ENCODE measurements around the gene NOVA2.

The NOVA2 gene

DNA sequence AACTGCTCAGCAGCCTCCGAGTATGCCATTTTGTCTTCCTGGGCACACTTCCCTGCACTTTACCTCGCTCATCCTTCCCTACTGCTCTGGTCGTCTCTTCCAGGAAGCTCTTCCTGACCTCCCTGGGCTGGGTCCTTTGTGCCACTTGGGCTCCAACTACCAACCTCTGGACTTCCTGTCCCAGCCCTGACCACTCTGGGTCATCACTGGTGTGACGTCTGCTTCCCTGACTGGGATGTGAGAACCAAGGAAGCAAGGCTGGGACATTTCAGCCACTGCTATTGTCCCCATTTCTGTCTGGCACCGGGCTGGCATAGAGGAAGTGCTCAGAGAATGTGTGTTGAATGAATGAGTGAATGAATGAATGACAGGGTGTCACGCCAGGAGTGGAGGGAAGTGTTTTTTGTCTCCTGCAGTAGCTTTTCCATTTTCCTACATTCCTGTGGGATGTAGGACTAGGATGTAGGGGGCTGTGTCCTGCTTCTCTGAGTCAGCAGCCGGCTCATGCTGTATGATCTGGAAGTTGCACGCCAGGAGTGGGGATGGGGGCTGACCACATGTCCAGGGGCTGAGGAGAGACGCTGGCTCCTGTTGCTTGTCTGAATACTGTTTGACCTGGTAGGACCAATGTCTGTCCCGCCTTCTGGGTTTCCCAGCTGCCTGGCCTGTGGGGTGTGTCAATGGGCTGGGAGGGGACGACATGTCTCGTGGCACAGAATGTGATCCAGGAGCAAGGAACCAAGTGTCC lies 14.7 kb downstream of the NOVA2 start:
- H3K27ac Mint-ChIP-seq = no peak overlapping the region
- H3K4me3 Mint-ChIP-seq = no peak overlapping the region
- no peaks in the 10 kb centered on the region for H3K36me3 Mint-ChIP-seq
- H3K9me3 Mint-ChIP-seq = no peaks in the 10 kb centered on the region
- peaks cover 14% of the 10 kb centered on the region for H3K4me1 Mint-ChIP-seq
- DNase-seq (ENCODE audit: low spot score in 2 of 2) (no peak), ATAC-seq (no peak)

DNA sequence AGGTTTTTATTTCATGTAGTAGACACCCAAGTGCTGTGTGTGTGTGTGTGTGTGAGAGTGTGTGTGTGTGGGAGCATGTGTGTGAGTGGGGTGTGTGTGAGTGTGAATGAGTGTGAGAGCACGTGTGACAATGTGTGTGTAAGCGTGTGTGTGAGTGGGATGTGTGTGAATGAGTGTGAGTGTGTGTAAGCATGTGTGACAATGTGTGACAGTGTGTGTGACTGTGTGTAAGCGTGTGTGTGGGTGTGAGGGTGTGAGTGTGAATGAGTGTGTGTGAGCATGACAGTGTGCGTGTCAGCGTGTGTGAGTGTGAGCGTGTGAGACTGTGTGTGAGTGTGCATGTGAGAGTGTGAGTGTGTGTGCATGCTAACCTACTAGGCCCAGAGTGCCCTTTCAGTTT lies 15.3 kb downstream of the NOVA2 start:
- Mint-ChIP-seq H3K4me3 (no peak overlapping the region), H3K9me3 (peaks cover under 1% of the 10 kb centered on the region), H3K27ac (no peak overlapping the region), H3K4me1 (peaks cover 16% of the 10 kb centered on the region), H3K36me3 (no peaks in the 10 kb centered on the region)
- ATAC-seq (no peak), DNase-seq (ENCODE audit: low spot score in 2 of 2) (no peak)

DNA sequence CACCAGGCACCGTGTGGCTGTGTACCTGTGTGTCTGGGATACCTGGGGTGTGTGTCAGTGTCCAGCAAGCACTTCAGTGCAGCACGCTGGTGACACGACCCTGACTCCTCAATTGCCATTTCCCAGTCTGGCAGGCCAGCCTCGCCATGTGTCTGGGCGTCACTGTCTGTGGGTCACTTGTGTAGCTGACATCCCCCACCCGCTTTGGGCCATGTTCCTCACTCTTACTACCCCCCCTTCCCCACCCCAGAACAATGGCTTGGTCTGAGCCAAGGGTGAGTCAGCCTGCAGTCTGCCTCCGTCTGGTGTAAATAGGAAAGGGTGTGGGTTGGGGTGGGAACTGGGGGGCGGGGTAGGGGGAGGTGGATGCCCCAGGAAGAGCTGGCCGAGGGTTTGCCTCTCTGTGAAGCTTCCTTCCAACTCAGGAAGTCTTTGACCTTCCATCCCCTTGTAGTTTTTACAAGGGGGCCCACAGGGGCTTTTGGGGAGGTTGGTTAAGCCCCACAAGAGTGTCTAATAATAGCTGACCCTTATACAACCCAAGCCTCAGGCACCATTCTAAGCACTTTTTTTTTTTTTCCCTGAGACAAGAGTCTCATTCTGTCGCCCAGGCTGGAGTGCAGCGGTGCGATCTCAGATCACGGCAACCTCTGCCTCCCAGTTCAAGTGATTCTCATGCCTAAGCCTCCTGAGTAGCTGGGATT lies 17.6 kb downstream of the NOVA2 start:
- Mint-ChIP-seq H3K9me3 (peaks cover 3% of the 10 kb centered on the region), H3K4me3 (no peak overlapping the region), H3K36me3 (no peaks in the 10 kb centered on the region), H3K4me1 (peaks cover 24% of the 10 kb centered on the region), H3K27ac (no peak overlapping the region)
- ATAC-seq (no peak), DNase-seq (ENCODE audit: low spot score in 2 of 2) (no peak)

DNA sequence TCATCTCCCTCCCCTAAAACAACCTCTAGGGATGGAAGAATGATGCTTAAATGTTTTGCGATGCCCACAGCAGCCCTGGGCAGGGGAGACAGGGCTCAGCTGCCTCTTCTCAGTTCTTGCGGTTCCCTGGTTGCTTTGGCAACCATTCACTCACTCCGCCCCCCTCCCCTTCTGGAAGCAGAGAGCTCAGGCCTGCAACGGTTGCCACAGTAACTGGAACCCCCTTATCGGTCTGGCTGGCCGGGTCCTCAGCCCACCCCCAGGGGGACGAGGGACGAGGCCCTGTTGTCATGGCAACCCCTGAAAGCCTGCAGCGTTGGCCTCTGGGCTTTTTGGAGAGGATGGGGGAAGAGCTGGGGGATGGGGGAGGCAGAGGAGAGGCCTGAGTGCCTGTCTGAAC lies 19.5 kb downstream of the NOVA2 start:
- H3K36me3 Mint-ChIP-seq = no peaks in the 10 kb centered on the region
- ATAC-seq = no peak
- peaks cover 16% of the 10 kb centered on the region for H3K4me1 Mint-ChIP-seq
- no peak for DNase-seq (ENCODE audit: low spot score in 2 of 2)
- H3K4me3 Mint-ChIP-seq = no peak overlapping the region
- H3K27ac Mint-ChIP-seq = no peak overlapping the region
- peaks cover 3% of the 10 kb centered on the region for H3K9me3 Mint-ChIP-seq

DNA sequence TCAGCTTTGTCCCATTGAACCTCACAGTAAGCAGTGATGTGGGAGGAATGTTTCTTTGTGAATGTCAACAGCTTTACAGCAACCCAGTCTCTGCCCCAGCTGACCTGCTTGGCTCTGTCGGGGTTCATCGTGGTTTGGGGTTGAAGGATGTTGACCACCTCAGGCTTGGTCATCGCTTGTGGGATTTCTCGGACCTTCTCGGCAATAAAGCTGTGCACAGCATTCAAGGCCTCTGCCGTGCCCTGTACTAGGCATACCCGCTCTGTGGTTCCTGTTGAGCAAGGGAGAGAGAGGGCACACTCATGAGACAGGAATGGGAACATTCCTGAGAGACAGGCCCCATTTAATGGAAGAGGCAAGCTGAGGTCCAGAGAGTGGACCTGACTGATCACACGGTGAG lies 20.0 kb downstream of the NOVA2 start:
- no peaks in the 10 kb centered on the region for H3K36me3 Mint-ChIP-seq
- peaks cover 3% of the 10 kb centered on the region for H3K9me3 Mint-ChIP-seq
- H3K4me3 Mint-ChIP-seq = peak overlapping the region; percentile 60
- peaks cover 16% of the 10 kb centered on the region for H3K4me1 Mint-ChIP-seq
- ATAC-seq = no peak
- DNase-seq (ENCODE audit: low spot score in 2 of 2) = no peak
- H3K27ac Mint-ChIP-seq = no peak overlapping the region

DNA sequence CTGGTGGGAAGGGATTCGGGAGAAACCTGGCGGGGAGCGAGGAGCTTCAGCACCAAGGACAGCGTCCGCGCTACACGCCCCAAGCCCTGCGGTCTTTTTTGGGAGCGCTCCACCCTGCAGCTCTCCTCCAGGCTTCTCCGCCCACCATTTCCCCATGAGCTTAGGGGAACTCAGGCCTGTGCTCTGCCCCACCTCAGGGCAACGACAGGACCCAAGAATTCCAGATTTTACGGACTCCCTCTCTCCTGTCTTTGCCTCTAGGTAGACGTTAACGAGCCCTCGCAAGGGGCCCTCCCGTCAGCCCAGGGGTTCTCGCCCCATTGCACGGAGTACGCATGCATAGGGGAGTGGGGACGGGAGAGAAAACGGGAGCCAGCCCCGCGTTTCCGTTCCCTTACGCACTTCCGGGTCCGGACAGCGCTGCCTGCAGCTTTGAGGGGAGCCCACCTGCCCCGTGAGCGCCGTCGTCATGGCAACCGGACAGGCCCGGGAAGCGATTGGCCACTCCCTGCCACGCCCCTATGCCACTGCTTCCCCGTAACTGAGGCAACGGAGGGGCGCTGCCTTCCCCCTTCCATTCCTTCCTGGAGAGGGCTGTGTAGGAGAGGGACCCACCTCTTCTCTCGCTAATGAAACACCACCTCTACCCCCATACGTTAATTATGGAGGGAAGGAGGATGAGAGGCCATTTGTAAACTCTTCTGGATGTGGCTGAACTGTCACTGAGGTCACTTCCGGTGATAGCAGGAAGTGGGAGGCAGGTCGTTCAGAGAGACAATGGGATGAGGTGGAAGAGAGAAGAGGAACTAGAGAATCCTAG lies 20.8 kb downstream of the NOVA2 start:
- peaks cover 3% of the 10 kb centered on the region for H3K9me3 Mint-ChIP-seq
- H3K36me3 Mint-ChIP-seq = no peaks in the 10 kb centered on the region
- peak; percentile 48 for ATAC-seq
- peaks cover 16% of the 10 kb centered on the region for H3K4me1 Mint-ChIP-seq
- H3K4me3 Mint-ChIP-seq = peak overlapping the region; percentile 60
- DNase-seq (ENCODE audit: low spot score in 2 of 2) = peak; percentile 26 to 56
- no peak overlapping the region for H3K27ac Mint-ChIP-seq

DNA sequence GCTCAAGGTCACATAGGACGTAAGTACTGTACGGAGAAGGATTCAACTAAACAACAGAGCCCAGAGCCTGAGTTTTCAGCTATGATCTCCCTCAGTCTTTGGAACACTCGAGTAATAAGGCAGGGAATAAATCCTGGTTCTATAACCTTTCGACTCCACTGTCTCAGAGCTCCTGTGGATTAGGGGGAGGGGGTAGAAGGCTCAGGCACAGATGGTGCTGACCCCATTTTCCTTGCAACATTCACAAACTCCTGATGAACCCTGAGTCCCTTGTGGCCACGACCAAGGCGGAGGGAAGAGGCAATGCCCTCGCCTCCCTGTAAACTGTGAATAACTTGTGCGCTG lies 21.4 kb downstream of the NOVA2 start:
- peak overlapping the region; percentile 60 for H3K4me3 Mint-ChIP-seq
- H3K36me3 Mint-ChIP-seq = no peaks in the 10 kb centered on the region
- no peak for DNase-seq (ENCODE audit: low spot score in 2 of 2)
- H3K4me1 Mint-ChIP-seq = peaks cover 16% of the 10 kb centered on the region
- no peak for ATAC-seq
- no peak overlapping the region for H3K27ac Mint-ChIP-seq
- H3K9me3 Mint-ChIP-seq = peaks cover 3% of the 10 kb centered on the region

DNA sequence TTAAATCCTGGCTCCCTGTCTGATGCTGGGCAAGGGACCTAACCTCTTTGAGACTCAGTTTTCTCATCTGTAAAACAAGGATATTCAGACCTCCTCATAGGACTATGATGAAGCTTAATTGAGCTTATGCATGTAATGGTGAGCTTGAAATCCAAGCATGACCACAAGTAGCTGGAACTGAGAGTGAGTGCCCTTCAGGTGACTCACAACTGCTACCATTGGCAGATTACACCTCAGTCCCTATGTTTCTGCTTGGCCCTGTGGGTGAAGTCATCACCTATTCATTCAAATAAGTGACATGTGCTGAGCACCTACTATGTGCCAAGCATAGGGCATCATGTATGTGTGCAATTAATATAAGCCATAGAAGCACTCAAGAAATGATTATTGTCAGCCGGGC lies 25.7 kb downstream of the NOVA2 start:
- no peak overlapping the region for H3K27ac Mint-ChIP-seq
- ATAC-seq (no peak), DNase-seq (ENCODE audit: low spot score in 2 of 2) (no peak)
- H3K9me3 Mint-ChIP-seq = no peaks in the 10 kb centered on the region
- peaks cover 5% of the 10 kb centered on the region for H3K4me1 Mint-ChIP-seq
- no peak overlapping the region for H3K4me3 Mint-ChIP-seq
- H3K36me3 Mint-ChIP-seq = no peaks in the 10 kb centered on the region

DNA sequence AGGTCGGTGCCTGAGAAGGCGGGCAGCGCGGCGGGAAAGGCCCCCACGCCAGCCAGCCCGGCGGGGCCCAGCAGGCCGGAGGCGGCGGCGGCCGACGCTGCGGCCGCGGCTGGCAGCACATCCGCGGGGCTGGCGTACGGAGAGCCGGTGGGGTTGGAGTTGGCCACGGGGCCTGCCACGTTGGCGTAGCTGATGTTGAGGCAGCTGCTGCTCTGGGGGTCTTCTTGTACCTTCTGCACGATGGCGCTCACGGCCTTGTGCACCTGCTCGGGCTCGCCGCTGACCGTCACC lies 33.2 kb downstream of the NOVA2 start:
- Mint-ChIP-seq H3K9me3 (no peaks in the 10 kb centered on the region), H3K4me3 (no peak overlapping the region), H3K27ac (no peak overlapping the region), H3K36me3 (no peaks in the 10 kb centered on the region), H3K4me1 (no peaks in the 10 kb centered on the region)
- ATAC-seq (no peak), DNase-seq (ENCODE audit: low spot score in 2 of 2) (no peak)

DNA sequence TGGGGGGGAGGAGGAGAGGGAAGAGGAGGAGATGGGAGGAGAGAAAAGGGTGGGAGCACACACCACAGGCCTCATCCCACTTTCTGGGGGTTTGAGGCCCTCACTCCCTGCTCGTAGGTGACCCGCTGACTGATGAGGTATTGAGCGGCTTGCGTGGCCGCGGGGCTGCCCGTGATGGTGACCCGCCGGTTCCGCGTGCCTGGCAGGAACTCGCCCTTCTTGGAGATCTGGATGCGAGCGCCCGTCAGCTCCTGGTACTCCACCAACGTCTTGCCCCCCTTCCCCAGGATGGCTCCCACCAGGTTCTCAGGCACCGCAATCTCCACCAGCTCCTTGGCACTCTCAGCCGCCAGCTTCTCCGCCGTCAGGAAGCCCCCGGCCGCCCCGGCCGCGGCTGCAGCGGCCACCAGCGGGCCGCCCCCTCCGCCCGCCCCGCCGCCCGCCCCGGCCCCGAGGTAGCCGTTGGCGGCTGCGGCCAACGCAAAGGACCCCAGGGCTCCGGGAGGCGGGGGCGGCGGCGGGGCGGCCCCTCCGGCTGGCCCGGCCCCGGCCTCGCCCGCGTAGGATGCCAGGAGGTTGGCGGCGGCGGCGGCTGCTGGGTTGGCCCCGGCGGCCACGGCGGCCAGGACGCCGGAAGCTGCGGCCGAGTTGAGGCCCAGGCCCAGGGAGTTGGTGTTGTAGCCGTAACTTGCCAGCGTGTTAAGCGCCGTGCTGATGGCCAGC lies 33.7 kb downstream of the NOVA2 start:
- DNase-seq (ENCODE audit: low spot score in 2 of 2) (no peak), ATAC-seq (no peak)
- Mint-ChIP-seq H3K27ac (no peak overlapping the region), H3K36me3 (no peaks in the 10 kb centered on the region), H3K4me3 (no peak overlapping the region), H3K9me3 (no peaks in the 10 kb centered on the region), H3K4me1 (no peaks in the 10 kb centered on the region)

DNA sequence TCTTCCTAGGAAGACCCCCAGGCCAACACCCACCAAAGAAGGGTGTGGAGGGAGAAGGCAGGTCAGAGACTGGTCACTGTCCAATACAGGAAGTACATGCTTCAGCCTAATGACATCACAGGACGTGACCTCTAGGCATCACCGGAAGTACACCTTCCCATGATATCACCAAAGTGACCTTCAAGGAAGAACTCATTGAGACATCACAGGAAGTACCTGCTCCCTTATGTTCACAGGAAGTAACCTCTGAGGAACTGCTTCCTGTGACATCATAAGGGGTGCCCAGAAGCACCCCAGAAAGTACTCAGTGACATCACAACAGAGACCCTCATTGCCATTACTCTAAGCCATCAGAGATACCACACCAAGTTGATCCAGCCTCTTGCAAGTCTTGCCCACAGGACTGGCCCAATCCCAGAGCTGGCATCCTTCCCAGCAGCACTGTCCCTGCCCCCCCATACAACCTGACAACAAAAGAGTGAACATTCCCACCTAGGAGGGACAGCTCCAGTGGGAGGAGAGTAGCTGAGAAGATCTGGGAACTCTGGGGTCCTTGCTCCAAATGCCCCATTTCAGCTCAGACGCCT lies 34.8 kb downstream of the NOVA2 start:
- H3K27ac Mint-ChIP-seq = no peak overlapping the region
- DNase-seq (ENCODE audit: low spot score in 2 of 2) = no peak

DNA sequence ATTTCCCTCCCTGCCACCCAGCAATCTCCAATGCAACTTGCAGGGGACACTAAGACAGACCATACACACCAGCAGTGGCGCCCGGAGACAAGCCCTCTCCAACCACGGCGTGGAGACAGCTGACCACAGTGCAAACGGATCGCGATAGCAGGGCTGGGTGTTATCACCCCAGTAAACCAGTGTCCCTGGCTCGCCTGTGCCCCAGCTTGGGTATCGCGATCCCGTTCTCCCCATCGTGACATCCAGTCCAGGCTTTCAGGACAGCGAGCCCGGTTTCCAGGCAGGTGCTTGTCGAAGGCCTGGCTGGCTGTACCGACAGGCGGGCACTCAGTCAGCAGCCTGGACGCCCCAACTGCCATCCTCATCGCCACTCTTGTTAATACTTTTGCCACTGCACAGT lies 38.4 kb downstream of the NOVA2 start:
- H3K36me3 Mint-ChIP-seq = no peaks in the 10 kb centered on the region
- no peaks in the 10 kb centered on the region for H3K4me1 Mint-ChIP-seq
- DNase-seq (ENCODE audit: low spot score in 2 of 2) (no peak), ATAC-seq (no peak)
- no peak overlapping the region for H3K27ac Mint-ChIP-seq
- no peaks in the 10 kb centered on the region for H3K9me3 Mint-ChIP-seq
- no peak overlapping the region for H3K4me3 Mint-ChIP-seq

More for the DNA sequence above, 34.8 kb downstream of the NOVA2 start:
- no peaks in the 10 kb centered on the region for H3K9me3 Mint-ChIP-seq
- H3K36me3 Mint-ChIP-seq = no peaks in the 10 kb centered on the region
- H3K4me3 Mint-ChIP-seq = no peak overlapping the region
- ATAC-seq = no peak
- H3K4me1 Mint-ChIP-seq = no peaks in the 10 kb centered on the region

DNA sequence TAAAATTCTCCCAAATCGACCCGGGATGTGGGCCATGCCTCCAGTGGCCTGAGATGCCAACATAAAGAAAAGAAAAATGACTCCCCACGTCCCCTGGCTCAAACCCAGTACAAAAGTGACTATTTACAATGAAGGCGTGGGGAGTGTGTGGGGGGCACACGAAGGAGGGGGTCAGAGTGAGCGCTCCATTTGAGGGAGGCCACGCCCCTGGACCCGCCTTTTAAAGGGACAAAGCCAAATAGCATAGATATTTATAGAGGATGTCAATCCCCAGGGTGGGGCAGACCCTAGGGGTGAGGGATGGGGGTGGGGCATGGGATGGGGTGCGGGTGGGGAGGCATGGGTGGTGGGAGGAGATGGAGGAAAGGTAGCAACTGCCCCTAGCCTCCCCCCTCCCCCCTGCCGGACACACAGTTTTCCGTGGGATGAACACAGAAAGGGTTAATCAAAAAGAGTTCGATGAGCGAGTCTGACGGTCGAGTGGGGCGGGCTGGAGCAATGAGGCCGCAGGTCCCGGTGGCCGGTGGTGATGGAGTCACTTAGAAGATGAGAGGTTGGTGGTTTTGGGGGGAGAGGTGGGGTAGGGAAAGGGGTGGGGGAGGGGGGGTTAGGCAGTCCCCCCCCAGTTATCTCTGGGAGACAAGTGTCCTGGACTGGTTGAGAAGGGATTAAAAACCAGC lies 39.0 kb downstream of the NOVA2 start:
- H3K9me3 Mint-ChIP-seq = no peaks in the 10 kb centered on the region
- DNase-seq (ENCODE audit: low spot score in 2 of 2) = no peak
- no peak overlapping the region for H3K27ac Mint-ChIP-seq
- H3K4me3 Mint-ChIP-seq = no peak overlapping the region
- no peak for ATAC-seq
- H3K4me1 Mint-ChIP-seq = no peaks in the 10 kb centered on the region
- no peaks in the 10 kb centered on the region for H3K36me3 Mint-ChIP-seq

DNA sequence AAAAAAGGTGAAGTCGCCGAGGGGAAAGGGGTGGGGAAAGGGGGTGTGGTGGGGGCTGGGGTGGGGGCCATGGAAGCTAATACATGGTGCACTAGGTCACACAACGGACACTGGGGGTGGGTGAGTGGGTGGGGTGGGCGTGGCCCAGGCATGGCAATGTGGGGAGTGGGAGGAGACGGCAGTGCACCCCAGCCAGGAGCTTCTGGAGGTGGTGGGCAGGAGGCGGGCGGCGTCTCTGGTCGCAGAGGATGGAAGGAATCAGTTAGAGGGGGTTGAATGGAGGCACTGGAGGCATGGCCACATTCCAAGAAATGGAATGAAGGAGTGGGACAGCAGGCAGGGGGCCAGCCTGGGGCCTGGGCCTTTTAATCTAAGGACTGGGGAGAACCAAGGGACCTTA lies 39.9 kb downstream of the NOVA2 start:
- Mint-ChIP-seq H3K27ac (no peak overlapping the region), H3K9me3 (no peaks in the 10 kb centered on the region), H3K36me3 (no peaks in the 10 kb centered on the region), H3K4me3 (no peak overlapping the region), H3K4me1 (no peaks in the 10 kb centered on the region)
- no peak for DNase-seq (ENCODE audit: low spot score in 2 of 2)
- no peak for ATAC-seq

DNA sequence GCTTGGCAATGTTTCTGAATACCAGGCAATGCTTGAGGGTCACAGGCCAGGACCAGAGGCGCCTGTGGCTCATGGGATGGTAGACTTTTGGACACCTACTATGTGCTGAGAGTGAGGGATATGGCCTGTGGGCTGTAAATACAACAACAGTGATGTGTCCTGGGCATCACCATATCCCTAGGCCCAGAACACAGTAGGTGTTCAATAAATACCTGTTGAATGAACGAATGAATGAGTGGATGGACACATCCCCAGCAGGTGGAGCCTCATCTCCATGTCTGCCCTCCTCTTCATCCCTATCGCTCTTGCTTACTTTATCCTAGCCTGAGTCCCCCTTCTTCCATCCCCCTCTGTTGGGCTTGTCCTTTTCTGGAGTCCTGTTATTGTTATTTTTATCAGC lies 42.6 kb downstream of the NOVA2 start:
- ATAC-seq (no peak), DNase-seq (ENCODE audit: low spot score in 2 of 2) (no peak)
- Mint-ChIP-seq H3K27ac (no peak overlapping the region), H3K4me3 (no peak overlapping the region), H3K36me3 (peaks cover 7% of the 10 kb centered on the region), H3K4me1 (peaks cover 17% of the 10 kb centered on the region), H3K9me3 (no peaks in the 10 kb centered on the region)
